GOT3 (cell line): Measurements from ENCODE around the gene RAB5B.
"Not testable (repeated sequence)": the region's sequence is repeated elsewhere in the genome, so short reads cannot be mapped to it uniquely, and the experiment has no call there.

Source experiments
- DNase-seq: peaks from one replicate; lab custom pipeline; 2025; ENCODE audit warnings: mixed read lengths; lab: John Stamatoyannopoulos, UW

RAB5B gene

GRCh38 chr12:55982319-55982936 lies 8.6 kb downstream of the RAB5B start:
- no peak for DNase-seq

- DNase-seq, result no peak
Observed at GRCh38 chr12:55983232-55983842, 9.5 kb downstream of the RAB5B start.

GRCh38 chr12:55984861-55985260 lies 11.0 kb downstream of the RAB5B start:
- DNase-seq, result no peak

- DNase-seq, result no peak
Observed at GRCh38 chr12:55985341-55985740, 11.5 kb downstream of the RAB5B start.

- not testable (repeated sequence) for DNase-seq
Observed at GRCh38 chr12:55985976-55986375, 12.1 kb downstream of the RAB5B start.

GRCh38 chr12:55991110-55991509 lies 17.2 kb downstream of the RAB5B start:
- DNase-seq, result no peak

- DNase-seq, result no peak
Observed at GRCh38 chr12:55993230-55993853, 19.5 kb downstream of the RAB5B start.

GRCh38 chr12:55995366-55995765 lies 21.5 kb downstream of the RAB5B start:
- no peak for DNase-seq

GRCh38 chr12:55996201-55996714 lies 22.4 kb downstream of the RAB5B start:
- no peak for DNase-seq

GRCh38 chr12:55996715-55997534 lies 23.0 kb downstream of the RAB5B start, which contains the start of gene SUOX:
SUOX (plus strand) TSS chr12:55997276; CDS start chr12:56002222, 4,946 bp downstream.
- DNase-seq, result peak; percentile 50

GRCh38 chr12:55997535-55997859 lies 23.6 kb downstream of the RAB5B start:
- DNase-seq, result no peak

GRCh38 chr12:55999522-55999921 lies 25.6 kb downstream of the RAB5B start:
- not testable (repeated sequence) for DNase-seq

- DNase-seq, result not testable (repeated sequence)
Observed at GRCh38 chr12:55999999-56000540, 26.2 kb downstream of the RAB5B start.

GRCh38 chr12:56001487-56002100 lies 27.7 kb downstream of the RAB5B start:
- DNase-seq, result no peak

GRCh38 chr12:56003376-56003775 lies 29.5 kb downstream of the RAB5B start:
- not testable (repeated sequence) for DNase-seq

GRCh38 chr12:56004211-56004610 lies 30.3 kb downstream of the RAB5B start:
- no peak for DNase-seq

- no peak for DNase-seq
Observed at GRCh38 chr12:56007564-56008559, 34.0 kb downstream of the RAB5B start.

GRCh38 chr12:56010111-56010570 lies 36.3 kb downstream of the RAB5B start:
- no peak for DNase-seq

GRCh38 chr12:56011509-56012090 lies 37.7 kb downstream of the RAB5B start:
- DNase-seq, result no peak

GRCh38 chr12:56013482-56013881 lies 39.6 kb downstream of the RAB5B start:
- DNase-seq, result no peak
